Thyroid gland (tissue), 4 donors: ENCODE results near the gene DENND4C.
"Not testable (repeated sequence)": the region's sequence is repeated elsewhere in the genome, so short reads cannot be mapped to it uniquely, and the experiment has no call there.

Experiments used
- CTCF ChIP-seq, 6 experiments: fragments of 200-600 bp in 3 of 6; fragments of 450-650 bp in 3 of 6; sonication (generic) in 3 of 6; IDR thresholded peaks; one replicate each; pipeline ENCODE4 v1.5.1; 2016 to 2019; ENCODE audit warnings: antibody characterized with exemption in 6 of 6, mild to moderate bottlenecking in 2 of 6, inconsistent platforms in 1 of 6, moderate library complexity in 1 of 6
- POLR2A ChIP-seq, 2 donors: fragments of 450-650 bp; IDR thresholded peaks; one replicate each; pipeline ENCODE4 v1.6.1; 2017; ENCODE audit warnings: antibody characterized with exemption in 2 of 2, mild to moderate bottlenecking in 2 of 2, moderate library complexity in 1 of 2

- TF ChIP-seq CTCF, POLR2A (IDR thresholded peaks at IDR 0.05): not testable (repeated sequence)
Observed at GRCh38 chr9:19259665-19260255, 29.3 kb downstream of the DENND4C start.
